8988T (cell line): ENCODE results near the gene GREB1.

Experiments used
- DNase-seq: peaks from one replicate; pipeline ENCODE4 v3.0.0; 2011

Gene GREB1

DNA sequence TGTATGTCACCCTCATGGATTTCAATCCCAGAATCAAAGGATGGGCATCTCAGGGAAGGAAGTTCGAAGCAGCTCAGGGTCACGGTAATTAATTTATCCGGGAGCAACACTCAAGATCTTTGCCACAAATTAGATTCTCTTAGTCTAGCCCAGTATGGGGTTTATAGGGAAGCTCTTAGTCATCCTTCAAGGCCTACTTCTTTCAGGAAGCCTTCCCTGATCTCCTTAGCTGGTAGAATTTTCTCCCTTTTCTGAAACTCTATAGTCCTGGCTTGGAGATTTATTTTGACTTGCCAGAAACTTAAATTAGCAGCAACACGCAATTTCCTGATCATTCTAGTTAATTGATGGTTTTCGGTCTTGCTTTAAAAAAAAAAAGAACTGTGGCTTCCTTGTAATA is 20.5 kb upstream of the GREB1 start:
- DNase-seq = no peak

- DNase-seq = no peak
Observed at GRCh38 chr2:11514081-11514730, 19.6 kb upstream of the GREB1 start.

GRCh38 chr2:11514904-11515303 is 18.9 kb upstream of the GREB1 start:
- no peak for DNase-seq

DNA sequence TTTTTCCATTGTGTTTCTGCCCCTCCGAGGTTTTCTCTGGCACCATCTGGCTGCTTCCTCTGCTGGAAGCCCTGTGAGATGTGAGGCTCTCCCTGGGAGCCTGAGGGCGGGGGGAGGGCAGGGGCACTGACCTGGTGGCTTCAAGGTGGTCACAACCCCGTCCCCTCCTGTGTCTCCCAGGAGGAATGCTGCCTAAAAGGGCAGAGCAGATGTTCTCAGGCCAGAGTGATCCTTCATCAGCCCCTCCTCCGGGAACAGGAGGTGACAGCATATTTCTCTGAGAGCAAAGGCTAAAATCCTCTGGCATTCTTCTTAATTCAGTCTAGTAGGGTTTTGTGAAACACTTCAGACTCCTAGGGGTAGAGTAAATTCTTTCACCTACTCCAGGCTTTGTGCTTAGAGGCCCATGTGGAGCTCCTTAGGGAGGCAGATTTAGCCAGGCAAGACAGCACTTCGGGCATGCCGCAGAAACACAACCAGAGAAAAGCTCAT is 18.3 kb upstream of the GREB1 start:
- no peak for DNase-seq

GRCh38 chr2:11516984-11517648 is 16.7 kb upstream of the GREB1 start:
- no peak for DNase-seq

DNA sequence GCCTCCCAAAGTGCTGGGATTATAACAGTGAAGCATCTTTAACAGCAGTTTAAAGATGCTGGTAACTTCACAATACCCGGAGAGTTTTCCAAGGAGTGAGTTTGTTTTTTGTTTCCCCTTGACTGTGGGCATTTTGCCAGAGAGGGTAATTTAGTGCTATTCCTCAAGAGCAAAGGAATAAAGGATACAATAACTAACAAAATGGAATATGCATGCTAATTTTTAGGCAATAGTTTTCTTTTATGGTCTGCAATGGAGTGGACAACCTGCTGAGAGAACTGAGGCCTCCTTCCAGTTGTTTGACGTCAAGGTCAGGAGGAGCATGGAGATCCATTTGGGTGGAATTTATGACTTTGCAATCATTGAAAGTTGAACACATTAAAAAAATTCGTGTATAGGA is 15.9 kb upstream of the GREB1 start:
- no peak for DNase-seq

DNA sequence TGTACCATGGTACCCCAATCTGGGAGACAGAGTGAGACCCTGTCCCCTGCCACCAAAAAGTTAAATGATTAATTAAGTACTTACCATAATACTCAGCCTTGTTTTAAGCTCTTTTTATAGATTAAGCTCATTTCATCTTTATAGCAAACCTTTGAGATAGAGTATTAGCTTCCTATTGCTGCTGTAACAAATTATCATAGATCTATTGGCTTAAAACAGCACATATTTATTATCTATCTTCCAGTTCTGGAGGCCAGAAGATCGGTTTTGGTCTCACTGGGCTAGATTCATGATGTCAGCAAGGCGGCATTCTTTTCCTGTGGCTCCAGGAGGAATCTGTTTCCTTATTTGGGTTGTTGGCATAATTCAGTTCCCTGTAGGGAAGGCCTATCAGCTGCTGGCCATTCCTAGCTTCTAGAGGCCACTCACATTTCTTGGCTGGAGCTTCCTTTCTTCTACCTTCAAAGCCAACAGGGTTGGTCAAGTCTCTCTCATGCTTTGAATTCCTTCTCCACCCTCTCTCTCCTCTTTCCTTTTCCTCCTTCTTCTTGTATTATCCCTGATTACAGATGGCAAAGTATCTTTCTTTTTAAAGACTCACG is 13.7 kb upstream of the GREB1 start:
- no peak for DNase-seq

DNA sequence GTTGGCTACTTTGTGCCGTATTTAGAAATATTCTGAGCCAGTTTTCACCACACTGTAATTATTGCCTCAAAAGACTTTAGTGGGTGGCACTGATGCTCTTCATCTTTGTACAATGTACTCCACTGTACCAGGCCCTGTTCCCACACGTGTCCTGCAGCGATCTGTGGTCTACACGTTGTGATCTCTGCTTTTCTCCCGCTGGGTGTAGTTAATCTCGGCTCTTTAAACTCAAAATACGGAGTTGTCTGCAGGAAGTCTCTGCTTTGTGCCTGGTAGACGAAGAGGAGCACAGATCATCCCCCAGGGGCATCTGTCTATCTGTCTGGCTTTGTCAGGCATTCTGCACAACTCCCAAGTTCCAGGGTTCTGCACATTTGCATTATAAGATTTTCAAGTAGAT is 12.1 kb upstream of the GREB1 start:
- DNase-seq = no peak

DNA sequence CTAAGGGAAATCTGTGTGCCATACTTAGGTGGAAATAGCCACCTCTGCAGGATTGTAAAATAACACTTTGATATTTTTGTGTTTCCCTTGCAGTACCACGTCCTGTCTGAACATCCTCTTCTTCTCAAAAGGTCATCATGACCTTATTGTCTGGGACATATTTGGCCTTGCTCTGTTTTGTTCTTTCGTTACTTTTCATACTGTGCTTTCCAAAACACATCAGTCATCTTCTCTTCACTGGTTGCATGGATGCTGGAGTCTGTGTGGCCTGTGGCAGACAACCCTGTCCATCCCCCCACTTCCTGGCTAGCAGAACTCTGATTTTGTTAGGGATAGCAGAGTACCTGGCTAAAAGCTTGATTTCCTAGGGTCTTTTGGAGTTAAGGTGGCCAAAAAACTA is 9.4 kb upstream of the GREB1 start:
- no peak for DNase-seq

GRCh38 chr2:11525762-11526161 is 8.1 kb upstream of the GREB1 start:
- no peak for DNase-seq

- no peak for DNase-seq
Observed at GRCh38 chr2:11527001-11527400, 6.8 kb upstream of the GREB1 start.

- no peak for DNase-seq
Observed at GRCh38 chr2:11528228-11528627, 5.6 kb upstream of the GREB1 start.

DNA sequence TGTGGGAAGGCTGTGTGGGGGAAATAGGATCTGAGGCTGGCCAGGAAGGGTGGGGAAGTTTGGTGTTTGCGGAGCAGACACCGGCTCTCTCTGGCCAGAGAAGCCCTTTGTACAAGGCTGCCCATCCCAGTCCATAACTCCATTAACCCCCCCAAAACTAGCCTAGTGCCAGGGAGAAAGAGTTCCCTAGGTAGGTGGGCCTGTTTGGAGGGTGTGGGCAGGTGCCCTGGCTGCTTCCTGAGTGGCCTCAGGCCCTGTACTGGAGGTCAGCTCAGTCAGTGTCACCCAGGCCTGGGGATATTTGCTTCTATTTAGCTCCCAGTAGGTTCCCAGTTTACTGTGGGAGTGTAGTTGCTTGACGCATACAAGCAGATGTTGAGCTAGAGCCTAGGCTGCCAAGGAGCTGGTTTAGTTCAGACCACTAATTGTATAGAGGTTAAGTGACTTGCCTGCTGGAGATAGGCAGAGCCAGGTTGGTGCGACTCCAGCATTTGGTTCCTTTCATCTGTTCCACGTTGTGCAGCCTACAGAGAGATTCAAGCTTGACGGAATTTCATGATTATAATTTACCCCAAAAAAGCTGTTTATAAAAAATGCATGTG is 2.9 kb upstream of the GREB1 start:
- no peak for DNase-seq

GRCh38 chr2:11532416-11533055 is 1.3 kb upstream of the GREB1 start:
- DNase-seq = no peak

DNA sequence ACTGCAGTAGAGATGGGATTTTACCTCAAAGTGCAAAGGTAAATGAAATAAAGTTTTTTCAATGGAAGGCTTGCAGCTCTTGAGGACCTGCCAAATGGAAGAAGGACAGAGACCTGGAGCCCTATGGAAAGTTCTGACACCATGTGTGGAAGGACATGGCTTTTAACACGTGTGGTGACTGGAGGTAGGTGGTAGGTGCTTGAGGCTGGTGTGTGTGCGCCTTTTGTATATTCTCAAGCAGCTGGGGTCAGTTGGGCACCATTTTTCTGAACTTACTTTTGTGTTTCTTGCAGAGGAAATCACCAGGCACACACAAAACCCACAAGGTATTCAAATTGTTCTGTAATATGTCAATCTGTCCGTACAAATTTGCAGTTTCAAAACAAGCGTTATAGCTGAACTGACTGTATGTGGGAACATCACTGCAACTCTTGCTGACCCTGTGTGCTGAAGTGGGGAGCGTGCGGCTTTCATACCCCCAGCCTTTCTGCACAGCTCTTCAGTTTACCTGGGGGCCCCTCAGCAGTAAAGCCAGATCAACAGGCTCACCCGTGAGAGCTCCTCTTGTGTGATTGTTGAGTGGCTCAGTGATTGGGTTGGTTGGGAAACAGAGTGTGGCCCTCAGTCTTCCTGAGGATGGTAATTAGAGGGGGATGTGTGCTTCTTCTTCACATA is 363 bp downstream of the GREB1 start:
- no peak for DNase-seq

DNA sequence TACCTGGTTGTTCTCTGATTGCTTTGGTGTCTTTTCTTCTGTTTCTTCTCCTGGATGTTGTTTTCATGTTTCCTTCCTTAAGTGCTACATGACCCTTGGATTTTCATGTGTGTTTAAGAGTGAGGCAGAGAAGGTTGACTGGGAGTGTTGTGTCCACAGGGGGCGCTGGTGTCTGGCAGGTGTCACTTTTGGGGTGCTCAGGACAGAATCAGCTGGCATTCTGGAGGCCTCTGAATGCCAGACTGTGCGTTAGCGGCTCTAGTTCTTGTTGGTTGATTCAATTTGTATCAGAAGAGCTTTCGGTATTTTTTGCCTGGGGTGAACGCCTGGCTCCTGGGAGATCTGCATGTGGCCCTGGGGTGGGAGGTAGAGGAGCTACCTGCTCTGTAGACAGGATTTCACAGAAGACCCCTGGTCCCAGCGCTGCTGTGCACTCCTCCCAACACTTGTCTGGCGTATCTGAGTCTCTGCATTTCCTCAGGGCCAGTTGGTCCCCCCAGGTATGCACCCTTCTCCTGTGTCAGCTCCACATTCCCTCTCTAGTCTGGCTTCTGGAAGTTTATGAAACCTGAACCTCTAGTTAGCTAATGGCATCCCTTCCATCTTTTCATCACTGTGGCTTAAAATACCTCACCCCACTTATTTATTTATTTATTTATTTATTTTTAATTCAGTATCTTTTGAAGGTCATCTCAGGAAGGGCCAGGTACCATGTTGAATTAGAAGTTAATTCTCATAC is 1.1 kb downstream of the GREB1 start:
- no peak for DNase-seq

DNA sequence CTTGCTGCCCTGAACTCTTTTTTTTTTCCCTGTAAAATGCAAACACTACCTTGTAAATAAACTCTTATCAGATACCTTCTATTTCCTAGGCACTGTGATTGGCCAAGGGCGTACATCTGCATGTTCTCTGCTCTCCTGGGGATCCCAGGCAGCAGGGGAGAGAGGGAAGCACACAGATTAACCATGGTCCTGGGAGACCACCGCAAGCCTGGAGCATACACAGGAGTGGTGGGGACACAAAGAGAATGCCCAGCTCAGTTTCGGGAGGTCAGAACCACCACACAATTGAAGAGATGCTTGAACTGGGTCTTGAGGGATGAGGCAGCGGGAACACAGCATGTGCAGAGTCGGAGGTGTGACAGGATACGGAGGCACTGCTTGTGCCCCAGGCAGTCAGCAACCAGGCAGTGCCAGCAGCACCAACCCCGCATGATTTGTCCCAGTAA is 2.1 kb downstream of the GREB1 start:
- DNase-seq = no peak

DNA sequence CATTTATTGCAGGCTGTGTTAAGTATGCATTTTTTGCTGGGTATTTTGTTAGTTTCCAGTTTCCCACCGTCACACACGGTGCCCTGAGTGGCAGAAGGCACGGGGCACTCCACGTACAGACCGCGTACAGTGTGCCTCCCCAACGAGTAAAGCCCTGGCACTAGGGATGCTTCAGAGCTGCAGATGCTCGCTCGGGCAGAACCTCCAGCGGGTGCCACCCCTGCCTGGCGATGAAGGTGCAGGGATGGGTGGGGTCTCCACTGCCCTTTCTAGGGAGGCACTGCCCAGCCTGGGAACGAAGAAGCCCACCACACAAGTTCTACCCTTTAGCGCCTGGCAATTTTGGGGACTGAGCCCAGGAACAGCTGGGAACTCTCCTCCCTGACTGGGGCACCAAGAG is 4.1 kb downstream of the GREB1 start:
- no peak for DNase-seq

GRCh38 chr2:11539317-11540147 is 5.7 kb downstream of the GREB1 start:
- no peak for DNase-seq

GRCh38 chr2:11540148-11540995 is 6.5 kb downstream of the GREB1 start:
- DNase-seq = no peak
